ENCODE data around the gene COQ2. TPM values are rescaled to one million over a fixed set of nuclear protein-coding genes. Genes with fewer than 3 reads are reported as not detected.

The COQ2 gene
- total and polyA plus RNA-seq, 2 of the 13 experiments (the other 11 are each of a cell fraction or from before 2014, with no cell fraction given): 10.1 to 17.3 TPM

DNA sequence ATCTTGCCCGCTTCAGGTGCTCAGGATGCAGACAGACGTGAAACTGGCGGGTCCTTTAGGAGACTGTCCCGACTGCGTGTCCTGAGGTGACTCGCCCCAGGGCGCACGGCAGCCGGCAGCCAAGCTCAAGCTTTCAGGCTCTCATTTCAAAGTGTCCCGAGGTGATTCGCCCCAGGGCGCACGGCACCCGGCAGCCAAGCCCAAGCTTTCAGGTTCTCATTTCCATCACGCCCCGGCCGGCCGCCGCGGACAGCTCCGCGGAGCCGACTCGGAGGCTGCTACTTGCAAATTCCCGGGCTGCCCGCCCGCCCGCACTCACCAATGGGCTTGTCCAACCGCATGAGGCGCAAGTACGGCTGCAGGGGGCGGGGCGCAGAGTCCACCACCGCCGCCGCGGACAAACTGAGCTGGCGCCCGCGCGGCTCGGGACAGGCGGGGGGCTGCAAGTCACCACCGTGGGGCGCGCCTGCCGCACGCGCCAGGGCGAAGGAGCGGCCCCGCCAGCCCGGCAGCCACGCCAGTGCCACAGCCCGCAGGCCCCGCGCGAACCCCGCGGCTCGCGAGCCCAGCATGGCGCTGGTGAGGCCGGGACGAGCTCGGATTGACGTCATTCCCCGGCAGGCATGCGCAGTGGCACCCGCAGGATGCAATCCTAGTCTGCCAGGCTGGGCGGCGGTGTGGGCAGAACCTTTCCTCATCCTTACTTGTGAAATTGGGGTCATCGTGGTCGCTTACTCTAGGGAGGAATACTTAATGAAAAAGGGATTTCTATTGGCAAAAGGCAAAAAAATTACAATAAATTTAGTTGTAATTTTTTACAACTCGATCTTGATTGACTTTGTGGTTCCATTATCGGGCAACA is at the start of gene COQ2 (continued):
- TF ChIP-seq, protein P1, sequence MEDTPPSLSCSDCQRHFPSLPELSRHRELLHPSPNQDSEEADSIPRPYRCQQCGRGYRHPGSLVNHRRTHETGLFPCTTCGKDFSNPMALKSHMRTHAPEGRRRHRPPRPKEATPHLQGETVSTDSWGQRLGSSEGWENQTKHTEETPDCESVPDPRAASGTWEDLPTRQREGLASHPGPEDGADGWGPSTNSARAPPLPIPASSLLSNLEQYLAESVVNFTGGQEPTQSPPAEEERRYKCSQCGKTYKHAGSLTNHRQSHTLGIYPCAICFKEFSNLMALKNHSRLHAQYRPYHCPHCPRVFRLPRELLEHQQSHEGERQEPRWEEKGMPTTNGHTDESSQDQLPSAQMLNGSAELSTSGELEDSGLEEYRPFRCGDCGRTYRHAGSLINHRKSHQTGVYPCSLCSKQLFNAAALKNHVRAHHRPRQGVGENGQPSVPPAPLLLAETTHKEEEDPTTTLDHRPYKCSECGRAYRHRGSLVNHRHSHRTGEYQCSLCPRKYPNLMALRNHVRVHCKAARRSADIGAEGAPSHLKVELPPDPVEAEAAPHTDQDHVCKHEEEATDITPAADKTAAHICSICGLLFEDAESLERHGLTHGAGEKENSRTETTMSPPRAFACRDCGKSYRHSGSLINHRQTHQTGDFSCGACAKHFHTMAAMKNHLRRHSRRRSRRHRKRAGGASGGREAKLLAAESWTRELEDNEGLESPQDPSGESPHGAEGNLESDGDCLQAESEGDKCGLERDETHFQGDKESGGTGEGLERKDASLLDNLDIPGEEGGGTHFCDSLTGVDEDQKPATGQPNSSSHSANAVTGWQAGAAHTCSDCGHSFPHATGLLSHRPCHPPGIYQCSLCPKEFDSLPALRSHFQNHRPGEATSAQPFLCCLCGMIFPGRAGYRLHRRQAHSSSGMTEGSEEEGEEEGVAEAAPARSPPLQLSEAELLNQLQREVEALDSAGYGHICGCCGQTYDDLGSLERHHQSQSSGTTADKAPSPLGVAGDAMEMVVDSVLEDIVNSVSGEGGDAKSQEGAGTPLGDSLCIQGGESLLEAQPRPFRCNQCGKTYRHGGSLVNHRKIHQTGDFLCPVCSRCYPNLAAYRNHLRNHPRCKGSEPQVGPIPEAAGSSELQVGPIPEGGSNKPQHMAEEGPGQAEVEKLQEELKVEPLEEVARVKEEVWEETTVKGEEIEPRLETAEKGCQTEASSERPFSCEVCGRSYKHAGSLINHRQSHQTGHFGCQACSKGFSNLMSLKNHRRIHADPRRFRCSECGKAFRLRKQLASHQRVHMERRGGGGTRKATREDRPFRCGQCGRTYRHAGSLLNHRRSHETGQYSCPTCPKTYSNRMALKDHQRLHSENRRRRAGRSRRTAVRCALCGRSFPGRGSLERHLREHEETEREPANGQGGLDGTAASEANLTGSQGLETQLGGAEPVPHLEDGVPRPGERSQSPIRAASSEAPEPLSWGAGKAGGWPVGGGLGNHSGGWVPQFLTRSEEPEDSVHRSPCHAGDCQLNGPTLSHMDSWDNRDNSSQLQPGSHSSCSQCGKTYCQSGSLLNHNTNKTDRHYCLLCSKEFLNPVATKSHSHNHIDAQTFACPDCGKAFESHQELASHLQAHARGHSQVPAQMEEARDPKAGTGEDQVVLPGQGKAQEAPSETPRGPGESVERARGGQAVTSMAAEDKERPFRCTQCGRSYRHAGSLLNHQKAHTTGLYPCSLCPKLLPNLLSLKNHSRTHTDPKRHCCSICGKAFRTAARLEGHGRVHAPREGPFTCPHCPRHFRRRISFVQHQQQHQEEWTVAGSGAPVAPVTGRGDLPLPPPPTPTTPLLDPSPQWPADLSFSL (CRISPR knock-in tag; IDR thresholded peaks at IDR 0.05): no peak
- TF ChIP-seq ZNF841 (CRISPR knock-in tag; IDR thresholded peaks at IDR 0.05; ENCODE audit: borderline replicate concordance): no peak
- TF ChIP-seq, protein P2, sequence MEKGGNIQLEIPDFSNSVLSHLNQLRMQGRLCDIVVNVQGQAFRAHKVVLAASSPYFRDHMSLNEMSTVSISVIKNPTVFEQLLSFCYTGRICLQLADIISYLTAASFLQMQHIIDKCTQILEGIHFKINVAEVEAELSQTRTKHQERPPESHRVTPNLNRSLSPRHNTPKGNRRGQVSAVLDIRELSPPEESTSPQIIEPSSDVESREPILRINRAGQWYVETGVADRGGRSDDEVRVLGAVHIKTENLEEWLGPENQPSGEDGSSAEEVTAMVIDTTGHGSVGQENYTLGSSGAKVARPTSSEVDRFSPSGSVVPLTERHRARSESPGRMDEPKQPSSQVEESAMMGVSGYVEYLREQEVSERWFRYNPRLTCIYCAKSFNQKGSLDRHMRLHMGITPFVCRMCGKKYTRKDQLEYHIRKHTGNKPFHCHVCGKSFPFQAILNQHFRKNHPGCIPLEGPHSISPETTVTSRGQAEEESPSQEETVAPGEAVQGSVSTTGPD (CRISPR knock-in tag; IDR thresholded peaks at IDR 0.05): no peak
- peak; percentile 90 for TF ChIP-seq POGZ (CRISPR knock-in tag; IDR thresholded peaks at IDR 0.05)
- peak; percentile 80; the same call in 1 of the 2 replicates for TF ChIP-seq KDM2A (CRISPR knock-in tag; IDR thresholded peaks at IDR 0.05; ENCODE audit: borderline replicate concordance, low read depth)
- TF ChIP-seq ZSCAN22 (CRISPR knock-in tag; IDR thresholded peaks at IDR 0.05): peak; percentile 52; the same call in 1 of the 2 replicates
- TF ChIP-seq, protein P3, sequence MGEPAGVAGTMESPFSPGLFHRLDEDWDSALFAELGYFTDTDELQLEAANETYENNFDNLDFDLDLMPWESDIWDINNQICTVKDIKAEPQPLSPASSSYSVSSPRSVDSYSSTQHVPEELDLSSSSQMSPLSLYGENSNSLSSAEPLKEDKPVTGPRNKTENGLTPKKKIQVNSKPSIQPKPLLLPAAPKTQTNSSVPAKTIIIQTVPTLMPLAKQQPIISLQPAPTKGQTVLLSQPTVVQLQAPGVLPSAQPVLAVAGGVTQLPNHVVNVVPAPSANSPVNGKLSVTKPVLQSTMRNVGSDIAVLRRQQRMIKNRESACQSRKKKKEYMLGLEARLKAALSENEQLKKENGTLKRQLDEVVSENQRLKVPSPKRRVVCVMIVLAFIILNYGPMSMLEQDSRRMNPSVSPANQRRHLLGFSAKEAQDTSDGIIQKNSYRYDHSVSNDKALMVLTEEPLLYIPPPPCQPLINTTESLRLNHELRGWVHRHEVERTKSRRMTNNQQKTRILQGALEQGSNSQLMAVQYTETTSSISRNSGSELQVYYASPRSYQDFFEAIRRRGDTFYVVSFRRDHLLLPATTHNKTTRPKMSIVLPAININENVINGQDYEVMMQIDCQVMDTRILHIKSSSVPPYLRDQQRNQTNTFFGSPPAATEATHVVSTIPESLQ (CRISPR knock-in tag; conservative IDR thresholded peaks at IDR 0.05): no peak
- TF ChIP-seq RAD21 (CRISPR knock-in tag; IDR thresholded peaks at IDR 0.05): peak; percentile 71
- TF ChIP-seq KLF16 (CRISPR knock-in tag; IDR thresholded peaks at IDR 0.05): no peak
- TF ChIP-seq SCMH1 (CRISPR knock-in tag; IDR thresholded peaks at IDR 0.05; ENCODE audit: borderline replicate concordance): no peak
- TF ChIP-seq, protein P4, sequence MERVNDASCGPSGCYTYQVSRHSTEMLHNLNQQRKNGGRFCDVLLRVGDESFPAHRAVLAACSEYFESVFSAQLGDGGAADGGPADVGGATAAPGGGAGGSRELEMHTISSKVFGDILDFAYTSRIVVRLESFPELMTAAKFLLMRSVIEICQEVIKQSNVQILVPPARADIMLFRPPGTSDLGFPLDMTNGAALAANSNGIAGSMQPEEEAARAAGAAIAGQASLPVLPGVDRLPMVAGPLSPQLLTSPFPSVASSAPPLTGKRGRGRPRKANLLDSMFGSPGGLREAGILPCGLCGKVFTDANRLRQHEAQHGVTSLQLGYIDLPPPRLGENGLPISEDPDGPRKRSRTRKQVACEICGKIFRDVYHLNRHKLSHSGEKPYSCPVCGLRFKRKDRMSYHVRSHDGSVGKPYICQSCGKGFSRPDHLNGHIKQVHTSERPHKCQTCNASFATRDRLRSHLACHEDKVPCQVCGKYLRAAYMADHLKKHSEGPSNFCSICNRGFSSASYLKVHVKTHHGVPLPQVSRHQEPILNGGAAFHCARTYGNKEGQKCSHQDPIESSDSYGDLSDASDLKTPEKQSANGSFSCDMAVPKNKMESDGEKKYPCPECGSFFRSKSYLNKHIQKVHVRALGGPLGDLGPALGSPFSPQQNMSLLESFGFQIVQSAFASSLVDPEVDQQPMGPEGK (CRISPR knock-in tag; IDR thresholded peaks at IDR 0.05): 0 out of 2 replicates have a peak, but pooled peaks have one; percentile 20
- peak; percentile 28; the same call in 1 of the 2 replicates for TF ChIP-seq KDM1A (CRISPR knock-in tag; IDR thresholded peaks at IDR 0.05)
- peak; percentile 83 for TF ChIP-seq POLR2A (IDR thresholded peaks at IDR 0.05; ENCODE audit: insufficient read depth in 1 of 2, low read depth in 2 of 2, low read length in 2 of 2)

Measured in HepG2 (cell line).